Panc1 (cell line): ENCODE data around the gene MLKL. TPM values are rescaled to one million over a fixed set of nuclear protein-coding genes. Genes with fewer than 3 reads are reported as not detected.
"Not testable (repeated sequence)": the region's sequence is repeated elsewhere in the genome, so short reads cannot be mapped to it uniquely, and the experiment has no call there.

Experiments used
- ATAC-seq: fragments of 200-7000 bp; cut with Tn5 transposase; 2 replicates; pipeline ENCODE4 v1.9.1; 2020; ENCODE audit warnings: mild to moderate bottlenecking, moderate library complexity
- BruUV-seq: library from RNA; stranded (reverse); fragments of 400-500 nt; replicated peaks from 2 replicates; lab custom pipeline; 2021; lab: Mats Ljungman, UMichigan
- CTCF ChIA-PET: fragments of 300-600 bp; sonication (Branson Sonifier 250); formaldehyde crosslinking; loops from one replicate; lab custom pipeline; 2022; ENCODE audit warnings: antibody characterized with exemption; lab: Charles Lee
- POLR2A ChIA-PET: fragments of 300-600 bp; sonication (Branson Sonifier 250); formaldehyde crosslinking; loops from one replicate; lab custom pipeline; 2022; ENCODE audit warnings: antibody characterized with exemption; lab: Charles Lee
- DNase-seq: peaks from one replicate; pipeline ENCODE4 v3.0.0-alpha.2; 2010; ENCODE audit warnings: low read depth, low spot score
- H3K27ac ChIP-seq: 2 replicates; pipeline ENCODE4 v1.5.1; 2011; ENCODE audit warnings: mild to moderate bottlenecking, low read length, inconsistent platforms
- H3K27me3 ChIP-seq: fragments of 200-500 bp; sonication (Bioruptor generic); 2 replicates; pipeline ENCODE4 v1.6.0; 2014; ENCODE audit warnings: low read length, inconsistent platforms; ENCODE audit not compliant: control insufficient read depth, insufficient read depth
- H3K36me3 ChIP-seq: fragments of 200-500 bp; sonication (Bioruptor generic); 2 replicates; pipeline ENCODE4 v1.5.1; 2014; ENCODE audit warnings: inconsistent platforms, mild to moderate bottlenecking, low read length, moderate library complexity; ENCODE audit not compliant: control insufficient read depth, insufficient read depth
- H3K4me1 ChIP-seq: 2 replicates; pipeline ENCODE4 v1.5.1; 2011; ENCODE audit warnings: inconsistent platforms, mild to moderate bottlenecking, low read length, moderate library complexity; ENCODE audit not compliant: control insufficient read depth, insufficient read depth
- H3K4me3 ChIP-seq, 2 experiments: 2 replicates each; pipeline ENCODE4 v1.5.1; 2011 to 2012; ENCODE audit warnings: low read depth in 2 of 2, low read length in 2 of 2, mild to moderate bottlenecking in 2 of 2, inconsistent platforms in 1 of 2, moderate library complexity in 1 of 2
- H3K9me3 ChIP-seq: fragments of 200-500 bp; sonication (Bioruptor generic); 2 replicates; pipeline ENCODE4 v1.5.1; 2014; ENCODE audit warnings: low read depth, mild to moderate bottlenecking, inconsistent platforms, low read length, moderate library complexity; ENCODE audit not compliant: control insufficient read depth, insufficient read depth
- CTCF ChIP-seq: fragments of 450-650 bp; IDR thresholded peaks from 2 replicates; pipeline ENCODE4 v1.5.1; 2017; ENCODE audit warnings: mild to moderate bottlenecking
- POLR2AphosphoS5 ChIP-seq: IDR thresholded peaks from 2 replicates; pipeline ENCODE4 v1.6.1; 2012; ENCODE audit warnings: mild to moderate bottlenecking, low read depth, low read length, moderate library complexity
- REST ChIP-seq, 2 experiments: IDR thresholded peaks; 2 replicates each; pipeline ENCODE4 v1.6.1; 2011 to 2012; ENCODE audit warnings: low read depth in 2 of 2, control low read depth in 1 of 2, low read length in 1 of 2, mild to moderate bottlenecking in 1 of 2, moderate library complexity in 1 of 2; ENCODE audit not compliant: insufficient read depth in 1 of 2
- SIN3A ChIP-seq: IDR thresholded peaks from 2 replicates; pipeline ENCODE4 v1.6.1; 2012; ENCODE audit warnings: low read depth, mild to moderate bottlenecking, low read length, moderate library complexity, borderline replicate concordance; ENCODE audit not compliant: insufficient read depth
- TCF7L2 ChIP-seq: IDR thresholded peaks from 2 replicates; pipeline ENCODE4 v1.6.1; 2011; ENCODE audit warnings: mild to moderate bottlenecking, low read depth, low read length, inconsistent platforms
- in situ Hi-C: cut with HindIII; loops from 2 replicates; pipeline ENCODE4 v1.10.0; 2016; ENCODE audit warnings: low sequenced_read_pairs, low pct_unique_long_range_greater_than_20kb
- intact Hi-C: fragments of 100-400 bp; cut with micrococcal nuclease; formaldehyde crosslinking; loops from one replicate; pipeline ENCODE4 v1.10.0; 2022; ENCODE audit not compliant: unreplicated experiment
- total RNA-seq: library from RNA; stranded (reverse); gene quantifications from one replicate; pipeline ENCODE4 v1.2.1, GENCODE V29; 2021; ENCODE audit not compliant: unreplicated experiment

The MLKL gene
- total RNA-seq, 1 experiment from 2014 or later, result 4.8 TPM

- intact Hi-C loops (no loop called here), in situ Hi-C loops (no loop called here)
- ATAC-seq, result peak; percentile 68; the same call in 1 of the 2 replicates
- CTCF ChIA-PET, result interaction anchor here (0.8 kb wide), 1 partner anchor 17 kb away, joined by 3 read pairs; no protein-coding TSS in a partner anchor
- H3K4me3 ChIP-seq, result no peak overlapping the region
- no peak for TF ChIP-seq POLR2AphosphoS5
- no peak for TF ChIP-seq REST (IDR thresholded peaks at IDR 0.05; ENCODE audit: insufficient read depth in 1 of 2, low read depth in 2 of 2, low read length in 1 of 2)
- no peak for TF ChIP-seq CTCF
- no peak for TF ChIP-seq SIN3A
- TF ChIP-seq TCF7L2, result no peak
- H3K4me1 ChIP-seq, result no peaks in the 10 kb centered on the region
- H3K27ac ChIP-seq, result no peak overlapping the region
- H3K27me3 ChIP-seq, result no peaks in the 10 kb centered on the region
- no TSS peak for BruUV-seq
- no peak for DNase-seq
- H3K9me3 ChIP-seq, result no peaks in the 10 kb centered on the region
- POLR2A ChIA-PET, result no interaction called here
- H3K36me3 ChIP-seq, result no peaks in the 10 kb centered on the region
These were observed 24.3 kb upstream of the MLKL start for GRCh38 chr16:74724820-74725549.

- ChIA-PET POLR2A (interaction anchor here (0.6 kb wide), 1 partner anchor 68 kb away, joined by 3 read pairs; no protein-coding TSS in a partner anchor), CTCF (no interaction called here)
- Histone ChIP-seq H3K36me3 (no peaks in the 10 kb centered on the region), H3K9me3 (no peaks in the 10 kb centered on the region), H3K27ac (no peak overlapping the region), H3K27me3 (no peaks in the 10 kb centered on the region), H3K4me1 (no peaks in the 10 kb centered on the region), H3K4me3 (no peak overlapping the region)
- in situ Hi-C loops (no loop called here), intact Hi-C loops (no loop called here)
- ATAC-seq (no peak), DNase-seq (no peak)
- TF ChIP-seq SIN3A (no peak), POLR2AphosphoS5 (no peak), CTCF (no peak)
- BruUV-seq, result no TSS peak
These were observed 22.6 kb upstream of the MLKL start for GRCh38 chr16:74723256-74723655.

- DNase-seq, H3K4me3 ChIP-seq, H3K27me3 ChIP-seq, CTCF ChIA-PET, in situ Hi-C loops, POLR2A ChIA-PET, H3K9me3 ChIP-seq, H3K4me1 ChIP-seq, ATAC-seq, H3K36me3 ChIP-seq, intact Hi-C loops, BruUV-seq, H3K27ac ChIP-seq: not testable (repeated sequence)
These were observed 21.5 kb upstream of the MLKL start for GRCh38 chr16:74722156-74722555.
